PC-9 (cell line): Measurements from ENCODE around the gene PLK5. TPM values are rescaled to one million over a fixed set of nuclear protein-coding genes. Genes with fewer than 3 reads are reported as not detected.
A peak's percentile ranks its signal among the peaks of the same experiment; 100 is the strongest.
"Not testable (repeated sequence)": the region's sequence is repeated elsewhere in the genome, so short reads cannot be mapped to it uniquely, and the experiment has no call there.

Experiments
- Bru-seq: library from RNA; stranded (reverse); fragments of 400-500 nt; gene quantifications from one replicate; lab custom pipeline; 2021; lab: Mats Ljungman, UMichigan
- BruChase-seq, 2 experiments: library from RNA; stranded (reverse); fragments of 400-500 nt; gene quantifications; one replicate each; lab custom pipeline; 2021; lab: Mats Ljungman, UMichigan
- BruUV-seq: library from RNA; stranded (reverse); fragments of 400-500 nt; replicated peaks from 2 replicates; lab custom pipeline; 2021; lab: Mats Ljungman, UMichigan
- CTCF ChIA-PET: fragments of 300-600 bp; sonication (Branson Sonifier 250); formaldehyde crosslinking; loops from one replicate; lab custom pipeline; 2022; ENCODE audit warnings: antibody characterized with exemption; lab: Charles Lee
- POLR2A ChIA-PET: fragments of 300-600 bp; sonication (Branson Sonifier 250); formaldehyde crosslinking; loops from one replicate; lab custom pipeline; 2022; ENCODE audit warnings: antibody characterized with exemption; ENCODE audit not compliant: unreplicated experiment; lab: Charles Lee
- DNase-seq, 2 experiments: peaks; one replicate each; pipeline versions ENCODE4 v3.0.0 to v3.0.0-alpha.2; 2015 to 2022; ENCODE audit warnings: mixed read lengths in 1 of 2
- H2AFZ ChIP-seq: fragments of 200-600 bp; sonication (generic); 2 replicates; pipeline ENCODE4 v1.8.1; 2017; ENCODE audit warnings: antibody characterized with exemption
- H3F3A ChIP-seq: fragments of 200-600 bp; sonication (generic); 2 replicates; pipeline ENCODE4 v1.8.1; 2017; ENCODE audit warnings: antibody characterized with exemption, mild to moderate bottlenecking, low read depth; ENCODE audit not compliant: insufficient read depth
- H3K27ac ChIP-seq: fragments of 200-600 bp; sonication (generic); 2 replicates; pipeline ENCODE4 v1.6.1; 2016; ENCODE audit warnings: mixed run types
- H3K27me3 ChIP-seq: fragments of 200-600 bp; sonication (generic); 2 replicates; pipeline ENCODE4 v1.6.1; 2016; ENCODE audit warnings: low read depth, mixed run types; ENCODE audit not compliant: insufficient read depth
- H3K36me3 ChIP-seq: fragments of 200-600 bp; sonication (generic); 2 replicates; pipeline ENCODE4 v1.6.1; 2016; ENCODE audit warnings: low read depth, mixed run types
- H3K4me1 ChIP-seq: fragments of 200-600 bp; sonication (generic); replicated peaks from 2 replicates; pipeline ENCODE4 v1.6.1; 2016; ENCODE audit warnings: mixed run types; ENCODE audit not compliant: insufficient read depth
- H3K4me2 ChIP-seq: fragments of 200-600 bp; sonication (generic); 2 replicates; pipeline ENCODE4 v1.6.1; 2017; ENCODE audit warnings: mixed run types
- H3K4me3 ChIP-seq: fragments of 200-600 bp; sonication (generic); 2 replicates; pipeline ENCODE4 v1.6.1; 2016; ENCODE audit warnings: mixed run types
- H3K79me2 ChIP-seq: fragments of 200-600 bp; sonication (generic); 2 replicates; pipeline ENCODE4 v1.6.1; 2017; ENCODE audit warnings: low read depth, mixed run types
- H3K9me2 ChIP-seq: fragments of 200-600 bp; sonication (generic); 2 replicates; pipeline ENCODE4 v1.8.1; 2017; ENCODE audit warnings: mild to moderate bottlenecking; ENCODE audit not compliant: insufficient read depth
- H3K9me3 ChIP-seq: fragments of 200-600 bp; sonication (generic); 2 replicates; pipeline ENCODE4 v1.8.1; 2016; ENCODE audit warnings: low read depth; ENCODE audit not compliant: insufficient read depth
- H4K20me1 ChIP-seq: fragments of 200-600 bp; sonication (generic); 2 replicates; pipeline ENCODE4 v1.8.1; 2017; ENCODE audit not compliant: insufficient read depth
- EZH2 ChIP-seq: fragments of 200-600 bp; sonication (generic); IDR thresholded peaks from 2 replicates; pipeline ENCODE4 v1.8.0; 2017; ENCODE audit warnings: antibody characterized with exemption, low read depth
- intact Hi-C: fragments of 100-400 bp; cut with micrococcal nuclease; formaldehyde crosslinking; loops from one replicate; pipeline ENCODE4 v1.10.0; 2022; ENCODE audit not compliant: unreplicated experiment
- long read RNA-seq: library from polyadenylated mRNA; stranded (forward); transcript quantifications from one replicate; pipeline ENCODE4 v2.0.0, GENCODE V29; 2022
- total RNA-seq: library from RNA; stranded (reverse); gene quantifications from 2 replicates; pipeline ENCODE4 v1.2.3, GENCODE V29; 2021
- TF ChIP-seq, protein P1 (sequence below): fragments of 200-600 bp; sonication (generic); conservative IDR thresholded peaks from 2 replicates; pipeline ENCODE4 v1.6.1; 2017; ENCODE audit warnings: mixed run types, antibody characterized with exemption, mild to moderate bottlenecking, moderate library complexity

PLK5 gene
- total RNA-seq (not detected in 2 replicates), Bru-seq, nascent RNA (not detected), BruChase-seq, experiment 1, labeled RNA remaining after a 2-hour chase (percentile 9 among the genes with signal in this experiment), BruChase-seq, experiment 2, labeled RNA remaining after a 6-hour chase (not detected)
- long read RNA-seq: 0 reads

- H3K27ac ChIP-seq: no peak within 1 kb of the TSS
- no peaks in the 10 kb centered on the region for H3K9me2 ChIP-seq
- ChIA-PET POLR2A (no interaction called here), CTCF (no interaction called here)
- H3K27me3 ChIP-seq: no peaks in the 10 kb centered on the region
- H3K79me2 ChIP-seq: no peaks in the 10 kb centered on the region
- H3K4me2 ChIP-seq: no peak within 1 kb of the TSS
- H3F3A ChIP-seq: no peaks in the 10 kb centered on the region
- H3K4me3 ChIP-seq: no peak within 1 kb of the TSS
- intact Hi-C loops: no loop called here
- no peaks in the 10 kb centered on the region for H3K4me1 ChIP-seq
- no peaks in the 10 kb centered on the region for H3K9me3 ChIP-seq
- no peak within 1 kb of the TSS for H2AFZ ChIP-seq
- H3K36me3 ChIP-seq: no peaks in the 10 kb centered on the region
- no peaks in the 10 kb centered on the region for H4K20me1 ChIP-seq
- DNase-seq: no peak
- BruUV-seq: no TSS peak
- no peak for TF ChIP-seq EZH2
- TF ChIP-seq, protein P1, sequence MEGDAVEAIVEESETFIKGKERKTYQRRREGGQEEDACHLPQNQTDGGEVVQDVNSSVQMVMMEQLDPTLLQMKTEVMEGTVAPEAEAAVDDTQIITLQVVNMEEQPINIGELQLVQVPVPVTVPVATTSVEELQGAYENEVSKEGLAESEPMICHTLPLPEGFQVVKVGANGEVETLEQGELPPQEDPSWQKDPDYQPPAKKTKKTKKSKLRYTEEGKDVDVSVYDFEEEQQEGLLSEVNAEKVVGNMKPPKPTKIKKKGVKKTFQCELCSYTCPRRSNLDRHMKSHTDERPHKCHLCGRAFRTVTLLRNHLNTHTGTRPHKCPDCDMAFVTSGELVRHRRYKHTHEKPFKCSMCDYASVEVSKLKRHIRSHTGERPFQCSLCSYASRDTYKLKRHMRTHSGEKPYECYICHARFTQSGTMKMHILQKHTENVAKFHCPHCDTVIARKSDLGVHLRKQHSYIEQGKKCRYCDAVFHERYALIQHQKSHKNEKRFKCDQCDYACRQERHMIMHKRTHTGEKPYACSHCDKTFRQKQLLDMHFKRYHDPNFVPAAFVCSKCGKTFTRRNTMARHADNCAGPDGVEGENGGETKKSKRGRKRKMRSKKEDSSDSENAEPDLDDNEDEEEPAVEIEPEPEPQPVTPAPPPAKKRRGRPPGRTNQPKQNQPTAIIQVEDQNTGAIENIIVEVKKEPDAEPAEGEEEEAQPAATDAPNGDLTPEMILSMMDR: no peak
Measured at GRCh38 chr19:1523412-1524286, at the start of gene PLK5. Gene PLK5 (plus strand): TSS chr19:1524077. CDS start chr19:1526997, 2,920 bp downstream.

- H3K27me3 ChIP-seq: no peaks in the 10 kb centered on the region
- DNase-seq: no peak
- TF ChIP-seq, protein P1: no peak
- no peak for TF ChIP-seq EZH2
- no peak overlapping the region for H3K4me2 ChIP-seq
- POLR2A ChIA-PET: interaction anchor here (0.6 kb wide), 1 partner anchor 16 kb away, joined by 13 read pairs; no protein-coding TSS in a partner anchor
- no peak overlapping the region for H2AFZ ChIP-seq
- H3K4me3 ChIP-seq: no peak overlapping the region
- BruUV-seq: no TSS peak
- H3F3A ChIP-seq: peaks cover 5% of the 10 kb centered on the region; the same call in 1 of the 2 replicates
- no peak overlapping the region for H3K27ac ChIP-seq
- 0 out of 2 replicates have a peak, but pooled peaks cover 9% of the 10 kb centered on the region for H3K4me1 ChIP-seq
- H3K9me3 ChIP-seq: no peaks in the 10 kb centered on the region
- H3K79me2 ChIP-seq: peaks cover 16% of the 10 kb centered on the region; the same call in 1 of the 2 replicates
- H4K20me1 ChIP-seq: peaks cover 8% of the 10 kb centered on the region
- H3K9me2 ChIP-seq: no peaks in the 10 kb centered on the region
- intact Hi-C loops: no loop called here
- CTCF ChIA-PET: no interaction called here
- no peaks in the 10 kb centered on the region for H3K36me3 ChIP-seq
Measured at GRCh38 chr19:1474765-1475351, 49.0 kb upstream of the PLK5 start.

DNA sequence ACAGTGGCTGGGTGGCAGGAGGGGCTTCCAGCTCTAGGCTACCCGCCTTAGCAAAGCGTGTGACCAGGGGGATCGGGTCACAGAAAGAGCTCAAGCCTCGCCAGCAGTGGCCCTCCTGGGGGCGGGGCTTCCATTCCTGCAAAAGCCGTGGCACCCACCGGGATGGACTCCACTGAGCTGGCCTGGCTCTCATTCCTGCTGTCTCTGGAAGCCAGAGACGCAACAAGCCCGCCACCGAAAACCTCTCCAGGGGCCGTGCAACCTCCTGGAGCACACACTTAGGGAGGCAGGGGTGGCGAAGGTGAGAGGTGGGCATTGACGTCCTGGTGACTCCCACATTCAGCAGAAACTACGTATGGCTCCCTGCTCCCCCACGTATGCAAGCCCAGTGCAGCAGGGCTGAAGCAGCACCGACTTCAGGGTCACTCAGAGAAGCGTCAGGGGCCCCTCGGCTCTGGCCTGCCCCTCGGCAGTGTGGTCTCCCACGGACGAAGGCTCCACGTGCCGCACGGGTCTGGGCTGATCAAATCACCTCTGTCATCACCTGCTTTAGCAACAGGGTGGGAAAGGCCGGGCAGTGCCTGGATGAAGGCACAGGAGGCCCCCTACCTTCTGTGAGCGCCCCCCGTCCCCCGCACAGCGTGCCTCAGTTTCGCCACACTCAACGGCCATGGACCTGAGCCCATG, 48.0 kb upstream of the PLK5 start:
- Histone ChIP-seq H2AFZ (no peak overlapping the region), H3K9me2 (no peaks in the 10 kb centered on the region), H4K20me1 (peaks cover 8% of the 10 kb centered on the region), H3K79me2 (peaks cover 16% of the 10 kb centered on the region; the same call in 1 of the 2 replicates), H3F3A (peaks cover 5% of the 10 kb centered on the region; the same call in 1 of the 2 replicates), H3K9me3 (no peaks in the 10 kb centered on the region), H3K4me1 (0 out of 2 replicates have a peak, but pooled peaks cover 9% of the 10 kb centered on the region), H3K36me3 (no peaks in the 10 kb centered on the region), H3K4me2 (no peak overlapping the region), H3K4me3 (no peak overlapping the region), H3K27me3 (no peaks in the 10 kb centered on the region), H3K27ac (no peak overlapping the region)
- no peak for DNase-seq
- BruUV-seq: no TSS peak
- POLR2A ChIA-PET: interaction anchor here (0.6 kb wide), 1 partner anchor 15 kb away, joined by 13 read pairs; no protein-coding TSS in a partner anchor
- intact Hi-C loops: no loop called here
- TF ChIP-seq, protein P1: no peak
- TF ChIP-seq EZH2: no peak
- CTCF ChIA-PET: no interaction called here

DNA sequence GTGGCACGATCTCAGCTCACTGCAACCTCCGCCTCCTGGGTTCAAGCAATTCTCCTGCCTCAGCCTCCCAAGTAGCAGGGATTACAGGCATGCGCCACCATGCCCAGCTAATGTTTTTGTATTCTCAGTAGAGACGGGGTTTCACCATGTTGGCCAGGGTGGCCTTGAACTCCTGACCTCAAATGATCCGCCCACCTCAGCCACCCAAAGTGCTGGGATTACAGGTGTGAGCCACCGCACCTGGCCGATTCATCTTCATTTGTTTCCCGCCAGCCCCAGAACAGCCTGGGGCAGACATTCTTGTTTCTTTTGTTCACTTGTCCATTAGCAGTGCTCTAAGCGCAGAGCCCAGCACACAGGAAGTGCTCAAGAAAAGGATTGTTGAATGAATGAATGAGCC, 46.8 kb upstream of the PLK5 start:
- H3K4me3 ChIP-seq, H3K9me2 ChIP-seq, DNase-seq, CTCF ChIA-PET, intact Hi-C loops, H4K20me1 ChIP-seq, POLR2A ChIA-PET, H3K4me2 ChIP-seq, H3K27me3 ChIP-seq, BruUV-seq, H3K27ac ChIP-seq, H2AFZ ChIP-seq, H3F3A ChIP-seq, H3K4me1 ChIP-seq, H3K9me3 ChIP-seq, H3K36me3 ChIP-seq: not testable (repeated sequence)
- H3K79me2 ChIP-seq: peaks cover 16% of the 10 kb centered on the region; the same call in 1 of the 2 replicates
